HG03159 (cell line): ENCODE measurements around the gene SLCO3A1.

Experiments used
- ATAC-seq: cut with Tn5 transposase; IDR thresholded peaks from one replicate; pipeline ENCODE4 v1.9.1; 2021; ENCODE audit warnings: mild to moderate bottlenecking, moderate library complexity; ENCODE audit not compliant: unreplicated experiment

The SLCO3A1 gene

DNA sequence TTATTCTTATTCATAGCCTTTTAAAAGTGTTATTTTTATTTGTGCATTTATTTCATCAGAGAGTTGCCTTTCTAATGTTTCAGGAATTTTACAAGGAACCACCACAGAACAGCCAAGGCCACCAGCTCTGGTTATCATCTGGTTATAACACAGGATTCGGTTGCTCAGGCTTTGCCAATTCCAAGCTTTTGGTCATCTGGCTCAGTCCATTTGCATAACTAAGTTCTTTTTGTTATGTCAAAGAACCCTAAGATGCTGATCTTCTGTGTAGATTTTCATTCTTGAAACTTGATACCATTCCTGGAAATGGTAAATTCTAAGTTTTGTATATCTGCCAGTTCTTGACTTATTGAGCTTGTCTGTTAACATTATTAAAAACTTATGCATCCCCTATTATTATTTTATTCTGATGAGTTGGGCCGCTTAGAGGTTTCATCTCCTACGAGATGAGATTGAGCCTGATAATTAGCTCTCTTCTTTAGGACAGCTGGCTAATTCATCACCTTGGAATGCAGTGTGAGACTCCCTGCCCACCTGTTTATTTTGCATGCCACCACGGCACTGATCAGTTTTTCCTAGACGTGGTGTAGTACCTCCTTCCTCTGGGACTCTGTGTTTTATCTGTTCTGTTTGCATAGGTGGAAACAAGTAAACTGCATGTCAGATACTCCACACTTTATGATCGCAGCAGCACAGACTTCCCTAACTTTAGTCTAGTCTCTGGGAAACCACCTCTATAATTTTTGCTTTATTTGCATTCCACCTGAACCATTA lies 264.8 kb downstream of the SLCO3A1 start:
- no peak for ATAC-seq

DNA sequence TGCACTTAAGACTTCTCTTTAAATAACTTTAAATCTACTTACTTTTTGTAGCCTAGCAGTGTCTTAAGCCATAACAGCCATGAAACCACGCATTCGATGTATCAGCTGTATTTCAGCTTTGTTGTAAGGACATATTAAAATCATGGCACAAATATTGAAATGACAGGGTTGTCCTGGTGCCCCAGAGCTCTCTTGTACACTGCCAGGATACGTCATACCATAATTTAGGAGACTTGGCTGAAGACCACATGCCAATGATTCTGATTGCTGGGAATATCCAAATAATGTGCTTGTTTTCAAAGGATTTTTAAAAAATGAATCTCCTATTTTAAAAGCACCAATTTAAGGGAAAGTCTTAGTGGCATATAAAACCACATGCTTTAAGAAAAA lies 265.4 kb downstream of the SLCO3A1 start:
- ATAC-seq, result no peak

DNA sequence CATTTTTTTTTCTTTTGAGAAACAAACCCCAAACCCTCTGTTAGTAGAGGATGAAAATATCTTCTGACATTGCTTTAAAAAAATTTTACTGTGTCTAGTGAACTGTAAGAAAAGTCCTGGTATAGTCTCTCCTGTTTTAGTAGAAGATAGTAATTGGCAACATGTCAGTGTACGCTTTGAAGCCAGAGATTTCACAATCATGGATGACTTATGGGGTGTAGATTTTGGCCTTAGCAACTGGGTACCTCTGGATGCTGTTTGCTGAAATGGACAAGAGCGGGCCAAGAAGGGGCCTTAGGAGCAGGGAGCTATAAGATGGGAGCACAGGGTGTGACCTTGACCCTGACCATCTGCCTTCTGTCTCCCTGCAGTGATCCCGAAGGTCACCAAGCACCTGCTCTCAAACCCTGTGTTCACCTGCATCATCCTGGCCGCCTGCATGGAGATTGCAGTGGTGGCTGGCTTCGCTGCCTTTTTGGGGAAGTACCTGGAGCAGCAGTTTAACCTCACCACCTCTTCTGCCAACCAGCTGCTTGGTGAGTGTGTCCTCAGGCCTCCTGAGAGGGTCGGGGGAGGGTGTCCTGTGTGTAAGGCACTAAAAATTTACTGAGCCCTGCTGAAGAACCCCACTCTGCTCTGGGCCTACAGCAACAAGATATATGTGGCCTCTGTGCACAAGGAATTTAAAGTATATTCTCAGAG lies 266.7 kb downstream of the SLCO3A1 start:
- ATAC-seq, result no peak

DNA sequence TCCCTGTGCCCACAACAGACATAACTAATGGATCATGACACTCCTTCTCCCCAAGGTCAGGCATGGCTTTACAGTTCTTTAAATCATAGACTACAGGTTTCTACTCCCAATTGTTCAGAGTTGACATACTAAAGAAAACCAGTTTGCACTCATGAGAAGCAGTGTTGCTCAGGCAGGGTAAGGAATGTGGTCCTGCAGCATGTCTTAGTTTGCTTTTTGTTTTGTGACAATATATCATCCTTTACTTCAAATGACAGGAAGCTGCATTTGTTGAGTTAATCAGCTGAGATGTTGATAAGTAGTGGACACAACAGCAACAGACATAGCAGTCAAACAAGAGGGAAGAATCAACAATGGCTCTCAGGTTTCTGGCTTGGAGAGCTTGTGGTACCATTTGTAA lies 267.5 kb downstream of the SLCO3A1 start:
- no peak for ATAC-seq

DNA sequence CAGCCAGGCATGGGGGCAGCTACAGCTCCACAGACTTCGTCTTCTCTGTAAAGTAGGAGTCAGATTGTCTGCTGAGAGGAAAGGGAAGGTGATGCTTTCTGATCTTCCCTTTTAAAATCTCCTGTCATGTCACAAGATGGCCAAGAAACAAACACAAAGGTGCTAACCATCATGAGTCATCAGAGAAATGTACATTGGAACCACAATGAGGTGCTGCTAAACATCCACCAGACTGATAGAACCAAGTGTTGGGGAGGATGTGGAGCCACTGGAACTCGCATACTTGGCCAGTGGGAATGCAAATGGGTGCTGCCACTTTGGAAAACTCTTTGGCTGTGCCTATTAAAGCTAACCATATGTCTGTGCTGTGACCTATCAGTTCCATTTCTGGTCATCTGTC lies 268.8 kb downstream of the SLCO3A1 start:
- ATAC-seq, result no peak

DNA sequence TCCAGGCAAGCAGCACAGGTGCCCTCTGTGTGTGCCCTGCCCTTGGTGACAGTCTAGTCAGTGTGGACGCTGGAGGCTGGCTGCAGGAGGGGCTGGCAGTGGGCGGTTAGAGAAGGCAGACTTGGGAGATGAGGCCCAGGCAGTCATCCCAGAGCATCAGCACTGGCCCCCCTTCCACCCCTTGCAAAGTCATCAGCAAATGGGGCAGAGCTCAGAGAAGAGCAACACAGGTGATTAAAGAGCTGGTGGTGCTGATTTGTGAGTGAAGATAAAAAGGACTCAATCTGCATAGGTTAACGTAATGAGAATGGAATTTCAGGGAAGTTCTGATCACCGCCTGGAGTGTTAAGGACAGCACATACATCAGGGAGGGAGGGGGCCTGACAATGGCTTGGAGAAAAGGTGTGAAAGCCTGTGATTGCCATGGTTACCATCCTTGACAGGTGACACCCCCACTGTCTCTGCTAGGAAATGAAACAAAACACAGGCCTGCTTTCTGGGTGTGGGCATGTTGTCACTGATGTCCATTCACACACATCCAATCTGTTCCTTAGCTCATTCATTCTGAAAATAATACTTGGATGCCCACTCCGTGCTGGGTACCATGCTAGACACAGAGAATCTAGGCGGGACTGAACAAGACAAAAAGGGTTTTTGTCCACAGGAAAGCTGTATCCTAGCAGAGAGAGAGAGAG lies 270.6 kb downstream of the SLCO3A1 start:
- ATAC-seq, result no peak

DNA sequence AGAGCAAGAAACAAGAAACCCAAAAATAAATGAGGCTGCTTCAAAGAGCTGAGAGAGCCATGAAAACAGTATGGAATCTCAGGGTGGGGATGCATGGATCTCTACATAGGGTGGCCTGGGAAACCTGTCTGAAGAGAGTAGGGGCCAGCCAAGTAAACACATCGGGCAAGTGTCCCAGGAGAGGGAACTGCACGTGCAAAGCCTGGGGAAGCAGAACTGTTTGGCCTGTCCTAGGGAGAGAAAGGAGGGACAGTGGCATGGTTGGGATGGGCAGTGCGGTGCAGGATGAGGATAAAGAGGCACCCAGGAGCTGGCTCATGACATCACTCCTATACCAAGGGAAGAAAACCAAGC lies 271.1 kb downstream of the SLCO3A1 start:
- no peak for ATAC-seq

DNA sequence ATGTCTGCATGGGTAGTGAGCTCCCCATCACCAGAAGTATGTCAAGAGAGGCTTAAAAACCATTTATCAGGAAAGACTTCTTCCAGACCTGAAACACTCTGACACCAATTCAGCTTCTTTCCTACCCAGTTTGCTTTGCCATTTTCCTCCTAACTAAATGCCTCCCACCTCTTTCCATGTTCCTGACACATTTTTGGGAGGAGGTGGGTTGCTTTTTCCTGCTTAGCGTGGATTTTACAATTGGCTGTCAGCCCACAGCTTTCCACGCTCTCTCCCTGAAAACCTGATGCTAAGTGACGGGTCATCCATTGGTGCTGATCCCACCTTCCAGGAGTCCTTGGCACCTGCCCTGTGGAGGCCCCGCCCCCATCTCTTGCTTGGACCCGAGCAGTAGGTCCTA lies 275.3 kb downstream of the SLCO3A1 start:
- ATAC-seq, result no peak

DNA sequence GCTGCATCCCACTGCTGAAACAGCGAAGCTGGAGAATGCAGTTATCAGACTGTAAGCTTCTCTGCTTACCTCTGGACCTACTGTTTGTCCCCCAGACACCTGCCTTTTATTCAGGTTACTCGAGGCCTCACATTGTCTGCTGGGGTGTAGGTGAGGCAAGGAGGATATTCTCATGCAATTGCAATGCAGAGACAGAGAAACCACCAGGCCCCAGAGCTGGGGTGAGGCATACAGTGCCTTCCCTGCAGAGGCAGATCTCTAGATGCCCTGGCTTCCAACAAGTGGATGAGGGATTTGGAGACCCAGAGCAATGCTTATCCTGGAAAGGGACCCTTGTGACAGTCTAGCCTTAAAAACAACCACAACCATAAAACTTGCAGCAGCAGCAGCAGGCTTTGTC lies 276.7 kb downstream of the SLCO3A1 start:
- no peak for ATAC-seq

DNA sequence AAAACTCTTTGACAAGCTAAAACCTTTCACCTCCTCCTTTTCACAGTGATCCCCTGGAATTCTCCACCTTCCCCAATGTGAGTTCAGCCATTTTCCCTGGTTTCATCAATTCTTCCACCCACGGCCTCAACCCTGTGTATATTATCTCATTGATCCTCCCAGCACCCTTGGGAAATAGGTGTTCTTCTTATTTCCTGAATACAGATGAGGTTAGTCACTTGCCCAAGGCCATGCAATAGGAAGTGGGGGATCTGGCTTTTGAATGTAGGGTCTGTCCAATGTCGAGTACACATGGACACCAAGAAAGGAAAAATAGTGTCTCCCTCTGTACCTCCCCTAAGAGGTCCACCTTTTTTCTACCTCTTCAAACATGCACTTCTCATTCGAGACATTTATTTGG lies 277.4 kb downstream of the SLCO3A1 start:
- no peak for ATAC-seq

DNA sequence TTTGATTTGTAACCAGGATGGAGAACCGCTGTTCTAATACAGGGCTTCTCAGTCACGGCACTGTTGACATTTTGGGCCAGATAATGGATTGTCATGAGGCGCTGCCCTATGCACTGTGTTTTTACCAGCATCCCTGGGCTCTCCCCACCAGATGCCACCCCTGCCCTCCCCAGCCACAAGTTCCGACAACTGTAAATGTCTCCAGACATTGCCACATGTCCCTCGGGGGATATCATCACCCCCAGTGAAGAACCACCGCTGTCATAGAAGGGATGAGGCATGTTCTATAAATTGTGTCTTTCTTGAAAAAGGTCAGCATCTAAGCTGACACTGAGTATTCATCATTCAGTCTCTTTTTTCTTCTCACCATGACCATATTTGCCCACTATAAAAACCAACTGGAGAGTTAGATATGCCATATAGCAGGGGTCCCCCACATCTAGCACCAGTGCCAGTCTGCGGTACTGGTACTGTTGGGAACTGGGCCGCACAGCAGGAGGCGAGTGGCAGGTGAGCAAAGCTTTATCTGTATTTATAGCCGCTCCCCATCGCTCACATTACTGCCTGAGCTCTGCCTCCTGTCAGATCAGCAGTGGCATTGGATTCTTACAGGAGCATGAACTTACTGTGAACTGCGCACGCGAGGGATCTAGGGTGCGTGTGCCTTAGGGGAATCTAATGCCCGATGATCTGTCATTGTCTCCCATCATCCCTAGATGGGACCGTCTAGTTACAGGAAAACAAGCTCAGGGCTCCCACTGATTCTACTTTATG lies 279.7 kb downstream of the SLCO3A1 start:
- ATAC-seq, result no peak

DNA sequence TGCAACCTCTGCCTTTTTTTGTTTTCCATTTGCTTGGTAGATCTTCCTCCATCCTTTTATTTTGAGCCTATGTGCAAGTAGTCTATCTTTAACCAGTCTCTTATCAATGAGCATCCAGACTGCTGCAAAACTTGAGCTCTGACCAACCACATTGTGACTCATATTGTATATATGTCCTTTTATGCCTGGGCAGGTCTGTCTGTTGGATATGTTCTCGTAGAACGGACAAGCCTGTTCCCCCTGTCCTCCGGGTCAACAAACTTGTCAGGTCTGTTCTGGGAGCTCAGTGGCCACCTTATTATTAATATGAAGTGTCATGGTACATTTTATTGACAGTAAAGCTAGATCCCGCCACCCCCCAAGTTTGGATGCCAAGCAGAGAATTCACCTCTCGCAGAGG lies 287.3 kb downstream of the SLCO3A1 start:
- ATAC-seq, result no peak

DNA sequence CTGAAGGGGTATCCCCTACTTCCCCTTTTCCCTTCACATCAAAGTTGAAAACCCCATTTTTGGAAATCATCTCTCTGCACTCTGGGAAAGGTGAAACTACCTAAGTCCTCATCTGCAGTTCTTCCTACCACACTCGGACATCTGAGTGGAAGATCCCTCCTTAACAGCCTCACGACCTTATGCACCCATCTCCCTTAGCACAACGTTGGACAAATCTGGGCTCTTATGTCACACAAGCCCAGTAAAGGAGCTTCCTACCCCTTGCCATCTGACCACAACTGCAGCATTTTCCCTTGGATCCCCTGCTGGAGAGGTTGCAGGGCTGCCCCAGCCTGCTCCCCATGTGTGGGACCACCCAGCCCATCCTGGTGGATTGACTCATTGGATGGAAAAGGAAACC lies 288.1 kb downstream of the SLCO3A1 start:
- no peak for ATAC-seq

DNA sequence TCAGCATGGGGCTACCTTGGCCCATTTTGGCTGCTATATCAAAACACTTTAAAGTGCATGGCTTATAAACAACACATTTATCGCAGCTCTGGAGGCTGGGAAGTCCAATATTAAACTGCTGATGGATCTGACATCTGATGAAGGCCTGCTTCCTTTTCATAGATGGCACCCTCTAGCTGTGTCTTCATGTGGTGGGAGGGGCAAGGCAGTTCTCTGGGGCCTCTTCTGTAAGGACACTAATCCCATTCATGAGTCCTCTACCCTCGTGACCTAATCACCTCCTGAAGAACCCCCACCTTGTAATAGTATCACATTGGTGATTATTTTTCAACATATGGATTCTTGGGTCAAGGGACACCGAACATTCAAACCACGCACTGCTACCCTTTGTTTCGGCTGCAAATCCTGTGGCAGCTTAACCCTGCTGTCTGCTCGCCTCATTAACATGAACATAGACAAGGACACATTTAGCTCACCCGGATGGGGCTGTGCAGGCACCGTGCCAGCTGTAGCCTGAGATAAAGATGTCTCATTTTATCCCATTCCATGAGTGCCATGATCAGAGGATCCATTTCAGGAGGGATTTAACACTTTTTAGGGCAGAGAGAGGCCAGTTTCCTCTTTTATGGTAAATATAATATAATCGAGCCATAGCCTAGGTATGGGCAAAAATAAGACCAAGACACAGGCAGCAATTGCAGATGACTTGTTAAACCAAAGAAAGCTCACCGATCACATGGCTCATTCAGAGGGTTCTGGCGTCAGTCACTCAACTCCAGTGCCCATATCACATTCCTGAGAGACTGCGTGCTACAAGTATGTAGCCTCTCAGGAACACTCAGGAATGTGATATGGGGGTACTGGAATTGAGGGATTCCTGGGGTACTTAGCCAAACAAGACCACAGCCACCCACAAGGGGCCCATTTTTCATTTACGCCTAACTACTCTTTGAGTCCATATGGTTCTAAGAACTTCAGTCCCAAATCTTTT lies 289.0 kb downstream of the SLCO3A1 start:
- no peak for ATAC-seq

DNA sequence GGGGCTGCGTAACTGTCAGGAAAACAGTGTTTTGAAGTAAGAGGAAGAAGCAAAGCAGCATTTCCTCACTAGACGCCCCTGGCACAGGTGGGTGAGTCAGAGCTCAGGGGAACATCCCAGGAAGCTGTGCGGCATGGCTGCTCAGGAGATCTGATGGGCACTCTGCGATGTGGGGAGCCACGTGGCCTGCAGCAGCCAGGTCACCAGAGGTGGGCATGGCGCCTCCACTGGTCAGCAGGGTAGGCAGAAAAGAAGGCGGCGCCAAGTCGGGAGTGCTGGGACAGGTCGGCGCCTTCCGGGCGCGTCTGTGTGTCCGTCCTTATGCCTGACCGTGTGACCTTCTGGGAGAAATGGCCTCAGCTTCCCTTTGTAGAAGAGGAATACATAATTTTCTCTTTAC lies 290.3 kb downstream of the SLCO3A1 start:
- ATAC-seq, result no peak

DNA sequence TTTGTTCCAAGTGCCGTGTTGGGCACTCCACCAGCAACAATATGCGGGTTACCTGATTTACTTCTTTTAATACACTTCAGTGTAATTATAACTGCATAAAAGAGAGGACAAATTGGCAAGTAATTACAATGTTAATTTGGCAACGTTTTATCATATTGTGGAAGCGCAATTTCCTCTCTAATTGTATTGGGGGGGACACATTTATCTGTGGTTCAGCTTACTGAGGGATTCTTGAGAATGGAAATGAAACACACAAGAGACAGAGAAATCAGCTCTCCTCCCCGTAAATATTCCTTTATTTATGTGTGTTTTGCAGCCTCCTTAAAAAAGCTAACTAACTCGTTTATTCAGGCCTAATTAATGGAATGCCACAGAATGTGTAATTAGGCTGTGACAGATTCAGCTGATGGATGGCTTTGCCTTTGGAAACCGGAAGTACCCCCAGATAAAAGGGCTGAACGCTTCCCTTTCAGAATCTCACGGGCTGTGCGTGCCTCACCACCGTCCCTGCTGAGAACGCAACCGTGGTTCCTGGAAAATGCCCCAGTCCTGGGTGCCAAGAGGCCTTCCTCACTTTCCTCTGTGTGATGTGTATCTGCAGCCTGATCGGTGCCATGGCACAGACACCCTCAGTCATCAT lies 293.1 kb downstream of the SLCO3A1 start:
- no peak for ATAC-seq

DNA sequence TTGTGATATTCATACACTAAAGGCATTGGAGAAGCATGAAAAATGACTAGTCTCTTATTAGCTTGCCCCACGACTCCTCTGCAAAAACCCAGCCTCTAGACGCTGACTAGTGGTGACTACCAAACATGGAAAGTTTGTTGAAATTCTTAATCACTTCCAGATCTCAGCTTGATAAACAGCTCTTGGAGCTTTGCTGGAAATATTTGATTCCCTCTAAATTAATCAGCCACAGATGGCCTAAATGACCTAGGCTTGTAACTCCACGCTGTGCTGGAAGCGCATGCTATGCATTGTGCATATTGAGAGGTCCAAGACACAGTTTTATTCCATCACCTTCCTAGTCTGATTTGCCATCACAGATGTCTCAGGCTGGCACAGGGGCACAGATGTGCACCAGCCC lies 295.5 kb downstream of the SLCO3A1 start:
- ATAC-seq, result no peak

DNA sequence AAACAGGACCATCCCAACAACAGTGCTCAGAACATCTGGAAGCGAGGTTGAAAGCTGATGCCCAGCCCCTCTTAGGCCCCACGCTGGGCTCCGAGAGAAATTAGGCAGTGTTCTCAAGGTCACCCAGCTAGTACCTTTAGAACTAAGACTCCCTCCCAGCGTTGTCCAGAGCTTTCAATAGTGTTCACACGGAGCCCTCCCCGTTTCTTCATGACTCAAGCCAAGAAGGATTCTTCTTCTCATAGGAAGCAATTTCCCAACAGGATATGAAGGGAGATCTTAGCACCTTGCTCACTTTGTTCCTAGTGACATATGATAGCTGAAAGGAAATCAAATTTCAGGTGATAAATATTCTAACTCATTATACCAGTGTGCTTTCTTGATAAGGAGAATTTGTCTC lies 296.0 kb downstream of the SLCO3A1 start:
- no peak for ATAC-seq

DNA sequence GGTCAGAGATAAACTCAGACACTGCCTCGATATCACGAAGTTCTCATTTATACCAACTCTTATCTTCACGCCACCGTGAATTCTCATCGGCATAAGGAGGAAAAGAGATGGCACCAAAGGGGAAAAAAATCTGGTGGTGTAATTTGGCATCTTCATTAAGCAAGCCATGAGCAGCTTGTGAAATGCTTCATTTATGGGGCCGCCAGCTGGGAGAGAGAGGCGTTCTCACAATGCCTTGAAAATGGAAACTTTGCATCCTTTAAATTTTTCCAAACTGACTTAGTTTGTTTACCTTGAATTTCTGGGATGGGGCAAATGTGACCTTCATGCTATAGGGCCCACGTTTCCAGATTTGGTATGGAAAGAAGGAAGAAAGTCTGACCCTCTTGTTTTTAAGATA lies 297.7 kb downstream of the SLCO3A1 start:
- ATAC-seq, result no peak

DNA sequence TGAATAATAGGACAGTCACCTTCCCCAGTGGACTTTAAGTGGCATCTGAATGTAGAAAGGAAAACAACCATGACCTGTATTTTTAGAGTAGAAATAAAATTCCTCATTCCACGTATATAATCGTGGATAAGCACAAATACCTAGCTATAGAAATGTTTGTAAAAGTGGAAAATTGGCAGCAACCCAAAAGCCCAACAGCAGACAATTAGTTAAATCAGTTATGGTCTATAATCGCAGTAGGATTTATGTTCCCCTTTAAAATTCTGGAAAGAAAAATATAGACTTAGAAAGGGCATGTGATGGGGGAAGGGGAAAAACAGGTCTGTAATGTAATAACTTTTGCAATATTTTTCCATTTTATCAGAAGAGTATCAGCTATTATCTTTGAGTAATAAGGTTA lies 298.2 kb downstream of the SLCO3A1 start:
- no peak for ATAC-seq
